HG03469 (cell line): ENCODE data around the gene TRNT1.

Source experiments
- ATAC-seq: cut with Tn5 transposase; IDR thresholded peaks from one replicate; pipeline ENCODE4 v1.9.1; 2021; ENCODE audit warnings: mild to moderate bottlenecking, moderate library complexity, moderate number of reproducible peaks; ENCODE audit not compliant: unreplicated experiment

Gene TRNT1

GRCh38 chr3:3126477-3127431 is at the start of gene TRNT1:
TSS of gene TRNT1 (plus strand) at chr3:3126940. CDS start at chr3:3129041, 2,101 bp downstream.
- peak; percentile 91 for ATAC-seq

- ATAC-seq = no peak
Observed at GRCh38 chr3:3080309-3080708, 46.4 kb upstream of the TRNT1 start.

GRCh38 chr3:3081381-3082233 is 45.1 kb upstream of the TRNT1 start:
- peak; percentile 27 for ATAC-seq

- peak; percentile 85 for ATAC-seq
Observed at GRCh38 chr3:3082234-3082924, 44.4 kb upstream of the TRNT1 start.

- no peak for ATAC-seq
Observed at GRCh38 chr3:3084890-3085289, 41.9 kb upstream of the TRNT1 start.

- ATAC-seq = no peak
Observed at GRCh38 chr3:3085782-3086181, 41.0 kb upstream of the TRNT1 start.

GRCh38 chr3:3086239-3086638 is 40.5 kb upstream of the TRNT1 start:
- no peak for ATAC-seq

- ATAC-seq = no peak
Observed at GRCh38 chr3:3087279-3087678, 39.5 kb upstream of the TRNT1 start.

- no peak for ATAC-seq
Observed at GRCh38 chr3:3087716-3088465, 38.8 kb upstream of the TRNT1 start.

- peak; percentile 99 for ATAC-seq
Observed at GRCh38 chr3:3089017-3089416, 37.7 kb upstream of the TRNT1 start.

GRCh38 chr3:3097958-3098357 is 28.8 kb upstream of the TRNT1 start:
- ATAC-seq = no peak

GRCh38 chr3:3101660-3102458 is 24.9 kb upstream of the TRNT1 start:
- peak; percentile 54 for ATAC-seq

GRCh38 chr3:3102751-3103150 is 24.0 kb upstream of the TRNT1 start:
- ATAC-seq = no peak

GRCh38 chr3:3105246-3105645 is 21.5 kb upstream of the TRNT1 start:
- no peak for ATAC-seq

GRCh38 chr3:3105815-3106214 is 20.9 kb upstream of the TRNT1 start:
- no peak for ATAC-seq

- ATAC-seq = no peak
Observed at GRCh38 chr3:3107181-3107580, 19.6 kb upstream of the TRNT1 start.

GRCh38 chr3:3107858-3108257 is 18.9 kb upstream of the TRNT1 start:
- no peak for ATAC-seq

GRCh38 chr3:3109407-3110298 is 17.1 kb upstream of the TRNT1 start:
- peak; percentile 78 for ATAC-seq

- peak; percentile 40 for ATAC-seq
Observed at GRCh38 chr3:3110299-3110630, 16.5 kb upstream of the TRNT1 start, which contains the start of gene IL5RA. TSS of gene IL5RA (minus strand) at chr3:3110374. CDS start at chr3:3104984, 5,390 bp downstream.
